HG02840 (cell line): Measurements from ENCODE around the gene EIF3J.

Source experiments
- ATAC-seq: cut with Tn5 transposase; IDR thresholded peaks from one replicate; pipeline ENCODE4 v1.9.1; 2021; ENCODE audit warnings: mild to moderate bottlenecking, moderate library complexity, moderate number of reproducible peaks; ENCODE audit not compliant: unreplicated experiment, low FRiP score

EIF3J gene

GRCh38 chr15:44591326-44591725 is 54.4 kb downstream of the EIF3J start:
- ATAC-seq = no peak

GRCh38 chr15:44593042-44593736 is 56.2 kb downstream of the EIF3J start:
- ATAC-seq = no peak

GRCh38 chr15:44595246-44595645 is 58.3 kb downstream of the EIF3J start:
- ATAC-seq = no peak

- no peak for ATAC-seq
Observed at GRCh38 chr15:44595656-44596510, 58.9 kb downstream of the EIF3J start.

- ATAC-seq = no peak
Observed at GRCh38 chr15:44596511-44597010, 59.6 kb downstream of the EIF3J start.

GRCh38 chr15:44598066-44598465 is 61.1 kb downstream of the EIF3J start:
- no peak for ATAC-seq

- no peak for ATAC-seq
Observed at GRCh38 chr15:44598892-44599291, 61.9 kb downstream of the EIF3J start.

- no peak for ATAC-seq
Observed at GRCh38 chr15:44603126-44603525, 66.2 kb downstream of the EIF3J start.

GRCh38 chr15:44606740-44607139 is 69.8 kb downstream of the EIF3J start:
- no peak for ATAC-seq
